HCT116 (cell line): ENCODE results near the gene TMCO4. TPM values are rescaled to one million over a fixed set of nuclear protein-coding genes. Genes with fewer than 3 reads are reported as not detected.

Experiments used
- ATAC-seq: fragments of 200-7000 bp; cut with Tn5 transposase; 2 replicates; pipeline ENCODE4 v1.9.1; 2020; ENCODE audit warnings: mild to moderate bottlenecking, moderate library complexity
- BruUV-seq: library from RNA; stranded (reverse); fragments of 400-500 nt; replicated peaks from 2 replicates; lab custom pipeline; 2021; lab: Mats Ljungman, UMichigan
- CTCF ChIA-PET: fragments of 300-600 bp; sonication (Branson Sonifier 250); formaldehyde crosslinking; loops from one replicate; lab custom pipeline; 2021; ENCODE audit warnings: antibody characterized with exemption; lab: Charles Lee
- POLR2A ChIA-PET: fragments of 300-600, 350-600 bp; sonication (Branson Sonifier 250); formaldehyde crosslinking; loops from one replicate; lab custom pipeline; 2021; ENCODE audit warnings: antibody characterized with exemption; lab: Charles Lee
- RAD21 ChIA-PET, 2 experiments: fragments of 300-600 bp; sonication (Branson Sonifier 250); formaldehyde crosslinking; loops; one replicate each; lab custom pipeline; 2023; ENCODE audit warnings: low total read pairs in 2 of 2; ENCODE audit not compliant: uncharacterized antibody in 2 of 2, unreplicated experiment in 2 of 2, low non-redundant PET in 1 of 2; lab: Charles Lee
- DNase-seq: peaks from one replicate; pipeline ENCODE4 v3.0.0-alpha.2; 2010; ENCODE audit warnings: low read depth, low spot score
- H2AFZ ChIP-seq: fragments of 200-600 bp; shearing (Covaris generic), sonication (generic); 2 replicates; pipeline ENCODE4 v1.6.1; 2017; ENCODE audit warnings: low read depth, mixed run types, mixed read lengths, antibody characterized with exemption, low read length; ENCODE audit not compliant: poor library complexity, severe bottlenecking
- H3K27ac ChIP-seq: 2 replicates; pipeline ENCODE4 v1.5.1; 2012; ENCODE audit warnings: low read depth, low read length
- H3K27me3 ChIP-seq: fragments of 200-600 bp; sonication (generic); 2 replicates; pipeline ENCODE4 v1.6.1; 2016; ENCODE audit warnings: mixed run types, low read length, mixed read lengths; ENCODE audit not compliant: insufficient read depth
- H3K36me3 ChIP-seq, 2 experiments: fragments of 200-500 bp in 1 of 2; fragments of 200-600 bp in 1 of 2; sonication (Bioruptor generic) in 1 of 2; sonication (generic) in 1 of 2; 2 replicates each; pipeline versions ENCODE4 v1.5.1 to v1.6.1; 2014 to 2016; ENCODE audit warnings: low read length in 2 of 2, inconsistent platforms in 1 of 2, mixed read lengths in 1 of 2, mixed run types in 1 of 2; ENCODE audit not compliant: insufficient read depth in 2 of 2, control insufficient read depth in 1 of 2
- H3K4me1 ChIP-seq, 2 experiments: fragments of 200-600 bp in 1 of 2; sonication (generic) in 1 of 2; 2 replicates each; pipeline versions ENCODE4 v1.5.1 to v1.6.1; 2012 to 2017; ENCODE audit warnings: low read length in 2 of 2, inconsistent platforms in 1 of 2, mild to moderate bottlenecking in 1 of 2, mixed read lengths in 1 of 2, mixed run types in 1 of 2, moderate library complexity in 1 of 2; ENCODE audit not compliant: insufficient read depth in 2 of 2, control insufficient read depth in 1 of 2
- H3K4me2 ChIP-seq: fragments of 200-600 bp; sonication (generic); 2 replicates; pipeline ENCODE4 v1.6.1; 2017; ENCODE audit warnings: mixed run types, low read length, mixed read lengths
- H3K4me3 ChIP-seq, 2 experiments: fragments of 200-600 bp in 1 of 2; sonication (generic) in 1 of 2; replicated peaks in 1 of 2; 2 replicates each; pipeline ENCODE4 v1.5.1; 2011 to 2016; ENCODE audit warnings: low read length in 2 of 2, control low read depth in 1 of 2, low read depth in 1 of 2, mild to moderate bottlenecking in 1 of 2, mixed read lengths in 1 of 2, mixed run types in 1 of 2
- H3K79me2 ChIP-seq: fragments of 200-600 bp; sonication (generic); 2 replicates; pipeline ENCODE4 v1.6.1; 2017; ENCODE audit warnings: mild to moderate bottlenecking, mixed run types, low read length, moderate library complexity, mixed read lengths; ENCODE audit not compliant: insufficient read depth
- H3K9ac ChIP-seq: fragments of 200-600 bp; sonication (generic); 2 replicates; pipeline ENCODE4 v1.6.1; 2016; ENCODE audit warnings: low read length, mixed read lengths
- H3K9me2 ChIP-seq: fragments of 200-600 bp; sonication (generic), shearing (Covaris generic); 2 replicates; pipeline ENCODE4 v1.6.1; 2017; ENCODE audit warnings: mixed run types, mild to moderate bottlenecking, moderate library complexity; ENCODE audit not compliant: insufficient read depth
- H3K9me3 ChIP-seq, 2 experiments: fragments of 200-500 bp in 1 of 2; fragments of 200-600 bp in 1 of 2; sonication (Bioruptor generic) in 1 of 2; sonication (generic) in 1 of 2; 2 replicates each; pipeline ENCODE4 v1.6.1; 2014 to 2017; ENCODE audit warnings: low read length in 2 of 2, mixed read lengths in 2 of 2, inconsistent platforms in 1 of 2, low read depth in 1 of 2, mild to moderate bottlenecking in 1 of 2, mixed run types in 1 of 2, moderate library complexity in 1 of 2; ENCODE audit not compliant: control insufficient read depth in 1 of 2, insufficient read depth in 1 of 2
- H4K20me1 ChIP-seq: fragments of 200-600 bp; sonication (generic), shearing (Covaris generic); 2 replicates; pipeline ENCODE4 v1.6.1; 2017; ENCODE audit warnings: mixed run types, mild to moderate bottlenecking, moderate library complexity; ENCODE audit not compliant: insufficient read depth
- CBX3 ChIP-seq: IDR thresholded peaks from 2 replicates; pipeline ENCODE4 v1.6.1; 2012; ENCODE audit warnings: low read depth
- CEBPB ChIP-seq: IDR thresholded peaks from 2 replicates; pipeline ENCODE4 v1.6.1; 2012; ENCODE audit warnings: low read depth
- EGR1 ChIP-seq: IDR thresholded peaks from 2 replicates; pipeline ENCODE4 v1.6.1; 2012; ENCODE audit warnings: low read depth
- ELF1 ChIP-seq: IDR thresholded peaks from 2 replicates; pipeline ENCODE4 v1.6.1; 2012; ENCODE audit warnings: low read depth, borderline replicate concordance
- EZH2 ChIP-seq: fragments of 200-600 bp; sonication (generic); IDR thresholded peaks from 2 replicates; pipeline ENCODE4 v1.6.1; 2017; ENCODE audit warnings: antibody characterized with exemption, mixed run types
- EZH2phosphoT487 ChIP-seq: fragments of 200-600 bp; IDR thresholded peaks from 2 replicates; pipeline ENCODE4 v1.6.1; 2018; ENCODE audit warnings: antibody characterized with exemption, borderline replicate concordance
- FOSL1 ChIP-seq: IDR thresholded peaks from 2 replicates; pipeline ENCODE4 v1.6.1; 2012; ENCODE audit warnings: low read depth
- JUND ChIP-seq: IDR thresholded peaks from 2 replicates; pipeline ENCODE4 v1.6.1; 2012
- MAX ChIP-seq: IDR thresholded peaks from 2 replicates; pipeline ENCODE4 v1.6.1; 2012
- POLR2A ChIP-seq: IDR thresholded peaks from 2 replicates; pipeline ENCODE4 v1.7.0; 2011; ENCODE audit warnings: borderline replicate concordance; ENCODE audit not compliant: insufficient read depth, insufficient read length; ENCODE audit errors: extremely low read depth
- POLR2AphosphoS5 ChIP-seq: IDR thresholded peaks from 2 replicates; pipeline ENCODE4 v1.6.1; 2011; ENCODE audit warnings: mild to moderate bottlenecking, low read depth, low read length, moderate library complexity
- REST ChIP-seq: IDR thresholded peaks from 2 replicates; pipeline ENCODE4 v1.6.1; 2012; ENCODE audit warnings: low read depth
- SIN3A ChIP-seq: IDR thresholded peaks from 2 replicates; pipeline ENCODE4 v1.6.1; 2012; ENCODE audit warnings: low read depth
- SP1 ChIP-seq: IDR thresholded peaks from 2 replicates; pipeline ENCODE4 v1.6.1; 2012; ENCODE audit warnings: low read depth
- SRF ChIP-seq: IDR thresholded peaks from 2 replicates; pipeline ENCODE4 v1.6.1; 2012; ENCODE audit warnings: low read depth
- YY1 ChIP-seq: IDR thresholded peaks from 2 replicates; pipeline ENCODE4 v1.6.1; 2011; ENCODE audit warnings: low read length, low read depth, moderate library complexity, mild to moderate bottlenecking; ENCODE audit not compliant: insufficient replicate concordance; ENCODE audit errors: extremely low read depth
- ZBTB33 ChIP-seq: IDR thresholded peaks from 2 replicates; pipeline ENCODE4 v1.6.1; 2011; ENCODE audit warnings: mild to moderate bottlenecking, low read length, moderate library complexity; ENCODE audit not compliant: insufficient replicate concordance; ENCODE audit errors: extremely low read depth
- ZFX ChIP-seq: fragments of 450-650 bp; IDR thresholded peaks from 2 replicates; pipeline ENCODE4 v1.6.1; 2017
- ZNF274 ChIP-seq: fragments of 200-500 bp; sonication (Bioruptor generic); IDR thresholded peaks from 2 replicates; pipeline ENCODE4 v1.6.1; 2014; ENCODE audit warnings: mild to moderate bottlenecking, low read depth, low read length, inconsistent platforms
- intact Hi-C: fragments of 100-400 bp; cut with micrococcal nuclease; formaldehyde crosslinking; loops from 2 replicates; pipeline ENCODE4 v1.10.0; 2022
- total RNA-seq: library from RNA; stranded (reverse); gene quantifications from one replicate; pipeline ENCODE4 v1.2.1, GENCODE V29; 2021; ENCODE audit not compliant: unreplicated experiment
- TF ChIP-seq, protein P1 (sequence below): IDR thresholded peaks from 2 replicates; pipeline ENCODE4 v1.6.1; 2012

Gene TMCO4
- total RNA-seq, 1 experiment from 2014 or later: 12.7 TPM

GRCh38 chr1:19690342-19690741, 109.4 kb downstream of the TMCO4 start:
- H3K36me3 ChIP-seq: no peaks in the 10 kb centered on the region
- H4K20me1 ChIP-seq: no peaks in the 10 kb centered on the region
- RAD21 ChIA-PET: no interaction called here

More at GRCh38 chr1:19690342-19690741, 109.4 kb downstream of the TMCO4 start:
- no peak overlapping the region for H3K27ac ChIP-seq
- TF ChIP-seq, protein P1, sequence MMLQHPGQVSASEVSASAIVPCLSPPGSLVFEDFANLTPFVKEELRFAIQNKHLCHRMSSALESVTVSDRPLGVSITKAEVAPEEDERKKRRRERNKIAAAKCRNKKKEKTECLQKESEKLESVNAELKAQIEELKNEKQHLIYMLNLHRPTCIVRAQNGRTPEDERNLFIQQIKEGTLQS: no peak
- TF ChIP-seq POLR2A: no peak
- TF ChIP-seq ZBTB33: no peak
- TF ChIP-seq EZH2: no peak
- no peak for TF ChIP-seq JUND
- no peak for TF ChIP-seq CBX3
- no peak for TF ChIP-seq SRF
- TF ChIP-seq EGR1: no peak
- TF ChIP-seq ZNF274: no peak
- TF ChIP-seq ZFX: no peak
- TF ChIP-seq ELF1: no peak
- no peak for TF ChIP-seq CEBPB
- no peak for TF ChIP-seq POLR2AphosphoS5
- TF ChIP-seq FOSL1: no peak
- no peak for TF ChIP-seq SP1
- TF ChIP-seq REST: no peak
- no peak for TF ChIP-seq EZH2phosphoT487
- no peak for TF ChIP-seq SIN3A
- no peak for TF ChIP-seq YY1
- TF ChIP-seq MAX: no peak
- no peak overlapping the region for H3K4me3 ChIP-seq
- ATAC-seq (no peak), DNase-seq (no peak)
- H3K27me3 ChIP-seq: no peaks in the 10 kb centered on the region
- H3K9ac ChIP-seq: no peak overlapping the region
- H3K9me3 ChIP-seq: no peaks in the 10 kb centered on the region
- intact Hi-C loops: no loop called here
- no peaks in the 10 kb centered on the region for H3K9me2 ChIP-seq
- H2AFZ ChIP-seq: no peak overlapping the region
- no peaks in the 10 kb centered on the region for H3K79me2 ChIP-seq
- no peaks in the 10 kb centered on the region for H3K4me1 ChIP-seq
- CTCF ChIA-PET: interaction anchor here (0.8 kb wide), 1 partner anchor 25 kb away, joined by 3 read pairs; no protein-coding TSS in a partner anchor
- POLR2A ChIA-PET: interaction anchor here (0.7 kb wide), 1 partner anchor 13 kb away, joined by 3 read pairs; no protein-coding TSS in a partner anchor
- no peak overlapping the region for H3K4me2 ChIP-seq
- BruUV-seq: no TSS peak
